Measurements from ENCODE around the gene CCDC63. TPM values are rescaled to one million over a fixed set of nuclear protein-coding genes. Genes with fewer than 3 reads are reported as not detected.
A peak's percentile ranks its signal among the peaks of the same experiment; 100 is the strongest.

Gene CCDC63
- total and polyA plus RNA-seq, 2 of the 13 experiments (the other 11 are each of a cell fraction or from before 2014, with no cell fraction given), result not detected

- TF ChIP-seq ATAD3A (CRISPR knock-in tag; IDR thresholded peaks at IDR 0.05) (no peak), ZSCAN22 (CRISPR knock-in tag; IDR thresholded peaks at IDR 0.05) (0 out of 2 replicates have a peak, but pooled peaks have one; percentile 74), HNF4G (IDR thresholded peaks at IDR 0.05; ENCODE audit: borderline replicate concordance, low read depth, low read length) (no peak), HNF4G (CRISPR knock-in tag; IDR thresholded peaks at IDR 0.05; ENCODE audit: borderline replicate concordance, low read depth) (no peak), MEIS1 (CRISPR knock-in tag; IDR thresholded peaks at IDR 0.05; ENCODE audit: borderline replicate concordance) (peak; percentile 47; the same call in 1 of the 2 replicates), IKZF4 (CRISPR knock-in tag; IDR thresholded peaks at IDR 0.05; ENCODE audit: borderline replicate concordance, low read depth, not compliant biosample characterization) (no peak), ZNF670 (CRISPR knock-in tag; IDR thresholded peaks at IDR 0.05; ENCODE audit: borderline replicate concordance) (no peak), HOXA3 (CRISPR knock-in tag; IDR thresholded peaks at IDR 0.05) (peak; percentile 36; the same call in 1 of the 2 replicates), AFF4 (CRISPR knock-in tag; IDR thresholded peaks at IDR 0.05) (no peak), KDM2A (CRISPR knock-in tag; IDR thresholded peaks at IDR 0.05; ENCODE audit: borderline replicate concordance, low read depth) (peak; percentile 76), RFX1 (IDR thresholded peaks at IDR 0.05) (no peak)
- TF ChIP-seq, protein P1, sequence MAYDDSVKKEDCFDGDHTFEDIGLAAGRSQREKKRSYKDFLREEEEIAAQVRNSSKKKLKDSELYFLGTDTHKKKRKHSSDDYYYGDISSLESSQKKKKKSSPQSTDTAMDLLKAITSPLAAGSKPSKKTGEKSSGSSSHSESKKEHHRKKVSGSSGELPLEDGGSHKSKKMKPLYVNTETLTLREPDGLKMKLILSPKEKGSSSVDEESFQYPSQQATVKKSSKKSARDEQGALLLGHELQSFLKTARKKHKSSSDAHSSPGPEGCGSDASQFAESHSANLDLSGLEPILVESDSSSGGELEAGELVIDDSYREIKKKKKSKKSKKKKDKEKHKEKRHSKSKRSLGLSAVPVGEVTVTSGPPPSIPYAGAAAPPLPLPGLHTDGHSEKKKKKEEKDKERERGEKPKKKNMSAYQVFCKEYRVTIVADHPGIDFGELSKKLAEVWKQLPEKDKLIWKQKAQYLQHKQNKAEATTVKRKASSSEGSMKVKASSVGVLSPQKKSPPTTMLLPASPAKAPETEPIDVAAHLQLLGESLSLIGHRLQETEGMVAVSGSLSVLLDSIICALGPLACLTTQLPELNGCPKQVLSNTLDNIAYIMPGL (CRISPR knock-in tag; IDR thresholded peaks at IDR 0.05; ENCODE audit: borderline replicate concordance in 1 of 2, low read depth in 1 of 2), result peak; percentile 43 to 63; a peak in 2 of 4 replicates
- TF ChIP-seq, protein P2, sequence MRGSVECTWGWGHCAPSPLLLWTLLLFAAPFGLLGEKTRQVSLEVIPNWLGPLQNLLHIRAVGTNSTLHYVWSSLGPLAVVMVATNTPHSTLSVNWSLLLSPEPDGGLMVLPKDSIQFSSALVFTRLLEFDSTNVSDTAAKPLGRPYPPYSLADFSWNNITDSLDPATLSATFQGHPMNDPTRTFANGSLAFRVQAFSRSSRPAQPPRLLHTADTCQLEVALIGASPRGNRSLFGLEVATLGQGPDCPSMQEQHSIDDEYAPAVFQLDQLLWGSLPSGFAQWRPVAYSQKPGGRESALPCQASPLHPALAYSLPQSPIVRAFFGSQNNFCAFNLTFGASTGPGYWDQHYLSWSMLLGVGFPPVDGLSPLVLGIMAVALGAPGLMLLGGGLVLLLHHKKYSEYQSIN (CRISPR knock-in tag; IDR thresholded peaks at IDR 0.05; ENCODE audit: borderline replicate concordance), result no peak
- TF ChIP-seq, protein P3, sequence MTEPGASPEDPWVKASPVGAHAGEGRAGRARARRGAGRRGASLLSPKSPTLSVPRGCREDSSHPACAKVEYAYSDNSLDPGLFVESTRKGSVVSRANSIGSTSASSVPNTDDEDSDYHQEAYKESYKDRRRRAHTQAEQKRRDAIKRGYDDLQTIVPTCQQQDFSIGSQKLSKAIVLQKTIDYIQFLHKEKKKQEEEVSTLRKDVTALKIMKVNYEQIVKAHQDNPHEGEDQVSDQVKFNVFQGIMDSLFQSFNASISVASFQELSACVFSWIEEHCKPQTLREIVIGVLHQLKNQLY (CRISPR knock-in tag; IDR thresholded peaks at IDR 0.05), result no peak
Measured at GRCh38 chr12:110846615-110847566, at the start of gene CCDC63 (continued).

All from HepG2 (cell line).